Measurements from ENCODE around the gene ZNF177. TPM values are rescaled to one million over a fixed set of nuclear protein-coding genes. Genes with fewer than 3 reads are reported as not detected.

ZNF177 gene
- total RNA-seq, 1 experiment from 2014 or later: 0.69 TPM

DNA sequence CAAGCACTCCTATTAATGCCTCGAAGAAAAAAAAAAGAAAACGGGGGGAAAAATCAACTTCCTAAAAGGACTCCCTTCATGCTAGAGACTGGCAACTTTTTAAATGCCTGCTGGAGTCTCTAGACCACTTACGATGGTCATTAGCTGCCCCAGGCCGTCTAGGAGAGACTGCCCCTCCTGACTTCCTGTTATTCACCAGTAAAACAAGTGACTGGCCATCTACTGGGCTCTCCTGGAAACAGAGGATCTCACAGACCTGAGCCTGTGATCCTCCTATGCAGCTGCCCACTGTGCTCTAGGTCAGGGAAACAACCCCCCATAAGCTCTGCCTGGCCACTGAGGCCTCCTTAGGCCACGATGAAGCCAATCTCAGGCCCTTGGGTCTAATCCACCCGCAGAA is 65.1 kb downstream of the ZNF177 start:
- DNase-seq (ENCODE audit: low read depth): no peak

DNA sequence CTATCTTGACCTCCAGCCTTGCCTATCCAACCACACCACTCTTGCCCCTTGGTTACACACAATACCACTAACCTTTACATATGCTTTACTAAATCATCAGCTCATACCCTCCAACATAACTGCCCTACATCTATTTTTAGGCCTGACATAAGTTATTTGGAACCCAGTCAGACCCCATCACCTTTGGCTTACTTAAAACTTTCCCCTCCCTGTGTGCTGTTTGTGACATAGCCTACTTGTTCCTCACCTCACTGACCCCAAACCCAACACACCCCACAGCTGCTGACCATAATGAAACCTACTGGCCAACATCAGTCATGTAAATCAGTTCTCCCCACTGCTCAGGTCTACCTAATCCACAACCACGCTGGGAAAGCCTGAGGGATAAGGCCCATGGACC is 67.6 kb downstream of the ZNF177 start:
- DNase-seq (ENCODE audit: low read depth): no peak

DNA sequence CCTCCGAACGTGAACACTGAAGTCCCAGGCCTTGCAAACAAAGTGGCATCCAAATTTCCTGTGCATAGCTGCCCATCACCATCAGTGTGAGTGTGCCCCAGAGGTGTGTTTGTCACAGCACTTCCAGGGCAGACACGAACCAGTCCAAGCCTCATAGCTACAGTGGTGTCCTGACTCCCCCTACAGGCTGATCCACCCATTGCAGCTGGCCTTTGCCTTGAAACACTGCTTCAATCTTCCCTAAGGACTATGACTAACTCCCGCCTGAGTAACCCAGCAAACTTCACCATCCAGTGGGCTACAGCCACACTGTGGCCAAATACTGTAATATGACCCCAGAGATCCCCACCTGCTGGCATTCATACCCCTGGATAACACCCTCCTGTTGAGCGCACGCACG is 68.7 kb downstream of the ZNF177 start:
- DNase-seq (ENCODE audit: low read depth): peak; percentile 64

Other genes starting within 250 kb of the ZNF177 start
- not detected in 2 replicates for gene OR7G1, start 247.2 kb upstream of the ZNF177 start, total RNA-seq (2014; rRNA removed; shearing (Covaris generic))
- gene OR7G3, start 236.1 kb upstream of the ZNF177 start, total RNA-seq (2014; rRNA removed; shearing (Covaris generic)): not detected in 2 replicates
- gene ZNF317, start 222.6 kb upstream of the ZNF177 start, total RNA-seq (2014; rRNA removed; shearing (Covaris generic)): 15.7 and 22.9 TPM in 2 replicates
- not detected in 2 replicates for gene OR7D2, start 184.0 kb upstream of the ZNF177 start, total RNA-seq (2014; rRNA removed; shearing (Covaris generic))
- gene OR7D4, start 143.4 kb upstream of the ZNF177 start, total RNA-seq (2014; rRNA removed; shearing (Covaris generic)): not detected in 2 replicates
- not detected in 2 replicates for gene OR7E24, start 112.1 kb upstream of the ZNF177 start, total RNA-seq (2014; rRNA removed; shearing (Covaris generic))
- 6.9 and 14.7 TPM in 2 replicates for gene ZNF699, start 53.2 kb upstream of the ZNF177 start, total RNA-seq (2014; rRNA removed; shearing (Covaris generic))
- 13.5 and 15.4 TPM in 2 replicates for gene ZNF559, start 38.8 kb upstream of the ZNF177 start, total RNA-seq (2014; rRNA removed; shearing (Covaris generic))
- 10.5 and 10.9 TPM in 2 replicates for gene ZNF266, start 72.6 kb downstream of the ZNF177 start, total RNA-seq (2014; rRNA removed; shearing (Covaris generic))
- gene ZNF560, start 135.6 kb downstream of the ZNF177 start, total RNA-seq (2014; rRNA removed; shearing (Covaris generic)): 4.6 and 5.5 TPM in 2 replicates
- 8.7 and 9.8 TPM in 2 replicates for gene ZNF426, start 175.6 kb downstream of the ZNF177 start, total RNA-seq (2014; rRNA removed; shearing (Covaris generic))
- 33.5 and 35.8 TPM in 2 replicates for gene ZNF121, start 221.5 kb downstream of the ZNF177 start, total RNA-seq (2014; rRNA removed; shearing (Covaris generic))

All from Daoy (cell line).